GM12801 (cell line): ENCODE measurements around the gene SH2D6.

Experiments used
- TF ChIP-seq, protein P1 (sequence below): IDR thresholded peaks from one replicate; pipeline ENCODE4 v1.5.1; 2011; ENCODE audit warnings: control low read depth; ENCODE audit not compliant: insufficient read length; ENCODE audit errors: extremely low read depth

The SH2D6 gene

GRCh38 chr2:85448461-85449213 lies 30.1 kb downstream of the SH2D6 start:
- TF ChIP-seq, protein P1, sequence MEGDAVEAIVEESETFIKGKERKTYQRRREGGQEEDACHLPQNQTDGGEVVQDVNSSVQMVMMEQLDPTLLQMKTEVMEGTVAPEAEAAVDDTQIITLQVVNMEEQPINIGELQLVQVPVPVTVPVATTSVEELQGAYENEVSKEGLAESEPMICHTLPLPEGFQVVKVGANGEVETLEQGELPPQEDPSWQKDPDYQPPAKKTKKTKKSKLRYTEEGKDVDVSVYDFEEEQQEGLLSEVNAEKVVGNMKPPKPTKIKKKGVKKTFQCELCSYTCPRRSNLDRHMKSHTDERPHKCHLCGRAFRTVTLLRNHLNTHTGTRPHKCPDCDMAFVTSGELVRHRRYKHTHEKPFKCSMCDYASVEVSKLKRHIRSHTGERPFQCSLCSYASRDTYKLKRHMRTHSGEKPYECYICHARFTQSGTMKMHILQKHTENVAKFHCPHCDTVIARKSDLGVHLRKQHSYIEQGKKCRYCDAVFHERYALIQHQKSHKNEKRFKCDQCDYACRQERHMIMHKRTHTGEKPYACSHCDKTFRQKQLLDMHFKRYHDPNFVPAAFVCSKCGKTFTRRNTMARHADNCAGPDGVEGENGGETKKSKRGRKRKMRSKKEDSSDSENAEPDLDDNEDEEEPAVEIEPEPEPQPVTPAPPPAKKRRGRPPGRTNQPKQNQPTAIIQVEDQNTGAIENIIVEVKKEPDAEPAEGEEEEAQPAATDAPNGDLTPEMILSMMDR = no peak

DNA sequence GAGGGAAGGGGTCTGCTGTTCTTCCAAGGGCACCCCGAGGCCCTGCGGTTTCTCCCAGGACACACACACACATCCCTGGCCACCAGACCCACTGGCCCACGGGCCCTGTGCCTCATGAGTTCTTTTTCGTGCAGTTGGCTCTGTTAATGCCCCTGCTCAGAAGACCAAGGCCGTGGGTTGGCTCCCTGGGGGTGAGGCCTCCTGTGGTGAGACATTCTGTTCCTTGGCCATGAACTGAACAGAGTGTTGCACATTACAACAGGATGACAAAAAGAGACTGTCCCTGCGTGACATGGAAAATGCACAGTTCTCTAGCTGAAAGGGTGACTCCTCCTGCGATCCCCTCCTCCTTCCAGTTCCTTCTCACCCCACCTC lies 30.7 kb downstream of the SH2D6 start:
- TF ChIP-seq, protein P1 = no peak

GRCh38 chr2:85452237-85452636 lies 33.7 kb downstream of the SH2D6 start:
- TF ChIP-seq, protein P1 = no peak

- TF ChIP-seq, protein P1 = no peak
Measured at GRCh38 chr2:85453571-85453970, 35.1 kb downstream of the SH2D6 start.

DNA sequence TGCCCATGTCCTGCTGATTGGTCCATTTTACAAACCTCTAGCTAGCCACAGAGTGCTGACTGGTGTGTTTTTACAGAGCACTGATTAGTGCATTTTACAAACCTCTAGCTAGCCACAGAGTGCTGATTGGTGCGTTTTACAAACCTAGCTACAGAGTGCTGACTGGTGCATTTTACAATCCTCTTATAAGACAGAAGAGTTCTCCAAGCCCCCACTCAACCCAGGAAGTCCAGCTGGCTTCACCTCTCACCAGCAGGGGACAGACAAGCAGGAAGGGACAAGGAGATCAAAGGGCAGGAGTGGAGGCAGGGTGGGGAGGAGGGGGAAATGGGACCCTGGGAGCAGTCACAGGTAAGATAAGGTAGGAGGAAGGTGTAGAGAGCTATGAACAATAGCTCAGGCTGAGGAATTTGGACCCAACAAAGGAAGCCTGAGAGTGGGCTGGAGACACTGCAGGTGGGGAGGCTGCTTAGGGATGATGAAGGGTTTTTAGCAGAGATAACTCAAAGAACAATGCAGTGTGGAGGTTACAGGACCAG lies 37.1 kb downstream of the SH2D6 start:
- TF ChIP-seq, protein P1 = no peak

DNA sequence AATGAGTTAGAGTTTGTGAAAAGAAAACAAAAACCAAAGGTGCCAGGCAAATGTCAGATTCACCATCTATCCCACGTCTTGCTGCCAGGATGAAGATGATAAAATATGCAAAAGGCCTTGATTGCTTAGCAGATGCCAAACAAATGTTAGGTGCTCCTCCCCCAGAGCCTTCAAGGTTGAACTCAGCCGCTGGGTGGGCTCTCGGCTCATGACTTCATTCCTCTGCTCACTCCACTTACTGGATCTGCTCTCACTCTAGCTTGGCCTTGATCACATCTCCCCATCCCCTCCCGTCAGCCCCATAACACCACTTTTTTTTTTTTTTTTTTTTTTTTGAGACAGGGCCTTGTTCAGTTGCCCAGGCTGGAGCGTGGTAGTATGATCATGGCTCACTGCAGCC lies 38.5 kb downstream of the SH2D6 start:
- TF ChIP-seq, protein P1 = no peak

- TF ChIP-seq, protein P1 = no peak
Measured at GRCh38 chr2:85457877-85458316, 39.4 kb downstream of the SH2D6 start.
